Pulmonary artery endothelial cell (primary cell): ENCODE data around the gene YBEY. TPM values are rescaled to one million over a fixed set of nuclear protein-coding genes. Genes with fewer than 3 reads are reported as not detected.

Experiments
- DNase-seq: peaks from one replicate; pipeline ENCODE4 v3.0.0-alpha.2; 2011; ENCODE audit warnings: low read depth, low spot score
- total RNA-seq: library from RNA; depleted of rRNA; stranded (reverse); fragments of >200 nt; gene quantifications from 2 replicates; pipeline ENCODE4 v1.2.3, GENCODE V29; 2014

The YBEY gene
- total RNA-seq, 1 donor from 2014 or later = 8.3 TPM

DNA sequence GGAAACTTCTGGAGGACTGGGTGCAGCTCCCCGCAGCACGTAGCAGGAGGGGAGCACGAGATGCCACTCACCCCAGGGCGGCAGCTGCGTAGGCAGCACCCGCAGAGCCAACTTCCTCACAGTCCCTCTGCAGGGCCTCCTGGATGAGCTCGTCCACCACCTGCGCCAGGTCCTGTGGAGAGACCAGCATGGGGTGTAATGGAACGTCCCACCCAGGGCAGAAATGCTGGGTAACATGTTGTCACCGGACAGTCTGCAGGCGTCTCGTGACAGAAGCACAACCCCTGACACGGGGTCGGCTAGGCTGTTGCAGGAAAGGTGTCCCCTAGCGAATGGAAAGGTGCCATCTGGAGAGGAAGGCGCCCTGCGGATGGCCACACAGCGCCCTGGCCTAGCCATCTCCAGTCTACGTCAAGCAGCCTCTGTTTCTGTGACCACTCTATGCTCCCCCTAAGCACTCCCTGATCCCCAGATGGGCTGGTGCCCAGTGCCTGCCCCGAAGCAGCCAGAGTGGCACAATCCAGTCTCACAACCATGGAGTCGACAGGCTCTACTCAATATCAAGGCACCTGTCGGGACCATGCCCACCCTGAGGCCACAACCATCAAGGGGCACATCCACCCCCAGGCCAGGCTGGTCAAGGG, 22.0 kb upstream of the YBEY start:
- no peak for DNase-seq

DNA sequence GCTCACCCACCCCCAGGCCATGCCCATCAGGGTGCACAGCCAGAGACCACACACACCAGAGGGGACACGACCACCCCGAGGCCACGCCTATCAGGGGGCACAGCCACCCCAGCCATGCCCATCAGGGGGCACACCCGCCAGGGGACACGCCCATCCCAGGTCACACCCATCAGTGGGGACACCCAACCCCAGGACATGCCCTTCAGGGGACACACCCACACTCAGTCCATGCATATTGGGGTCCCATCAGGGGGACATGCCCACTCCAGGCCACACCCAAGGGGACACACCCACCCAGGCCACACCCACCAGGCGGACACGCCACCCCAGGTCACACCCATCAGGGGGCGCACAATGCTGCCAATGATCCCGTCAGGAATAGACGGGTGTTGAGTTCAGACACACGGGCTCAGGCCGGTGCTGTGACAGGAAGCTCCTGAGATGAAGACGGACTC, 21.4 kb upstream of the YBEY start:
- no peak for DNase-seq

DNA sequence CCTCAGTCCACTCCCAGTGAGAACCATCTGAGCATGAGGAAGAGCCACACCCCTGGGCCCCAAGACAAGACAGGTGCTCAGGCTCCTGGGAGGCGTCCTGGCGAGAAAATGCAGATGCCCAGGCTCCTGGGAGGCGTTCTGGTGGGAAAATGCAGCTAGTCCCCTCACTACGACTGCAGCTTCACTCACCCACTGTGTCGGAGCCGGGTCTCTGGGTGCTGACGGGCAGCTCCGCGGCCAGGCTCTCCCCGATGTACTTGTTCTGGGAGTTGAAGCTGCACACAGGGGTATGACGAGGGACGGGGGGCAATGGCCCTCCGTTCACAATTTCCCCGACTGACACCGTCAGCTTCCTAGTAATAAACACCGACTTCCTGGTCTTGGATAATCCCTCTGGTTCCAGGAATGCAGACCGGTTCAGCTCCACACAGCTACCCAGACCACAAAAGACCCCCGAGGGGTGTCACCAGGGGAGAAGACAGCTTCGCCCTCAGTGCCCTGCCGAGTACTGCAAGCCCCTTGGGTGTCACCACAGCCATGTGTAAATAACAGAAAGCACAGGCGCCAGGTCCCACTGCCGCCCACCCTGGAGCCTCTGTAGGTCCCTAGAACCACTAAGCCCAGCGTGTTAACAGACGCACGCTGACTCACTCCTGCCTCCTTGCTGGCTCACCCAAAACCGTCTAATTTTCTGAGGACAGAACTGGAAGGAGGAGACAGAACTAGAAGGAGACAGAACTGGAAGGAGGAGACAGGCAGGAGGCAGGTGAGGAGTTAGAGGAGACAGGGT, 20.2 kb upstream of the YBEY start:
- DNase-seq = no peak

DNA sequence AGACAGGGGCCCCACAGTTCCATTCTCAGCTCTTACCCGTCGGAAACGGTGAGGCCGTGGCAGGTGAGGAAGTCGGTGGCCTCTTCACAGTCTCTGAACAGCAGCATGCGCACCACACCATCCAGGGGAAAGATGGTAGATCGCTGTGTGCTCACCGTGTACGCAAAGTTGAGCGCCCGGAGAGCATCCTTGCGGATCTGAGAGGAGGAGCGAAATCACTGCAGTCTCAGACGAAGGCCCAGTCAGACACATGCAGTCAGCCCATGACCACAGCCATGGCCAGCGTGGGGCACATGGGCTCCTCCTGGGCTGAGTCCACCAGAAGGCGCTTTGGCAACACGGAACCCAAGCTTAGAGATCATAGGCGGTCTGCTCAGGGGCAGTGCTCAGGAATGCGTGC, 19.2 kb upstream of the YBEY start:
- DNase-seq = no peak

DNA sequence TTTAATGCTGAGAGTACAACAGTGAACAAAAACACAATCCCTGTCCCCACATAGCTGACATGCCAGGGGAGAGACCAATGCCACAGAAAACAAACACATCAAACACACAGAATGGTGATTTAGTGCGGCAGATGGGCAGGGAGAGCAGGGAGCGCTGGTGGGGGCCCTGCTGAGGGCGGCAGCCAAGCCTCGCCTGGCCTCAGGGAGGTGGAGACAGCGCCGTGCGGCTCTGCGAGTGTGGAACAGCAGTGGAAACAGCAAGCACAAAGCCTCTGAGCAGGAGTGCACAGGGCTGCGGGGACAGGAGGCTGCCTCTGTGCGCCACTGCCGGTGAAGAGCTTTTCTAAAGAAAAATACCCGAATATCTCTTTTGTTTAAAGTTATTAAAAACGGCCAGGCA, 17.8 kb upstream of the YBEY start:
- DNase-seq = no peak

DNA sequence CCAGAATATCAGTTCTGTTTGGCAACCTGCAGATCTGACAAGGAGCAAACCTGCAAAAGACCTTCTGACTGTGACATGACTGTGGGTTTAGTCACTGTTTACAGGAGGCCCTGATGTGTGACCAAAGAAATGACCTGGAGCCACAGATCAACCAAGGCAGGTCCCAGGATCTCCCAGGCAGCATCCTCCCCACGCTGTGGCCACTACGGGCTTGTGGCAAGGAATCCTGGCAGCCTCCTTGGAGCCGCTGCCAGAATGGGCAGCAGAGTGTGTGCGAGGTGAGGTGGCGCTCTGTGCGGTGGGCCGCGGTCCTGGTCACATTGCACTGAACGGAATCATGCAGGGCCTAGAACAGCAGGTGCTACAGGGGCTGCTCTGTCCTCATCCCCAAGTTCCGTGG, 16.7 kb upstream of the YBEY start:
- no peak for DNase-seq

DNA sequence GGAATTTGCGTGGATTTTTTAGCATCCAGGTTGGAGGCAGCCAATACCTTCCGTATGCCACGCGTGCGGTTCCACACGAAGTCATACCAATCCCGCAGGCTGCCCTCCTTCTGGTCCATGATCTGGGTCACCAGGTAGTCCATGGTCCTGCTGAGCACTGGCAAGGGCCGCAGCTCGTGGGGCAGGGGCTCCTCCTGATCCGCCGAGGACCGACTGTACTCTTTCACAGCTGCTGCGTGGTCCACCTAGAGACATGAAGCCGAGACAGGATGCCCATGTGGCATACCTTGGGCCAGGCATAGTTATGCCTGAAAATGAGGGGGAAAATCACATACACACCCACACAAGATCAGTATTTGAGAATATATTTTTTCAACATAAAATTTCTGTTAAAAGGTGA, 12.8 kb upstream of the YBEY start:
- no peak for DNase-seq

DNA sequence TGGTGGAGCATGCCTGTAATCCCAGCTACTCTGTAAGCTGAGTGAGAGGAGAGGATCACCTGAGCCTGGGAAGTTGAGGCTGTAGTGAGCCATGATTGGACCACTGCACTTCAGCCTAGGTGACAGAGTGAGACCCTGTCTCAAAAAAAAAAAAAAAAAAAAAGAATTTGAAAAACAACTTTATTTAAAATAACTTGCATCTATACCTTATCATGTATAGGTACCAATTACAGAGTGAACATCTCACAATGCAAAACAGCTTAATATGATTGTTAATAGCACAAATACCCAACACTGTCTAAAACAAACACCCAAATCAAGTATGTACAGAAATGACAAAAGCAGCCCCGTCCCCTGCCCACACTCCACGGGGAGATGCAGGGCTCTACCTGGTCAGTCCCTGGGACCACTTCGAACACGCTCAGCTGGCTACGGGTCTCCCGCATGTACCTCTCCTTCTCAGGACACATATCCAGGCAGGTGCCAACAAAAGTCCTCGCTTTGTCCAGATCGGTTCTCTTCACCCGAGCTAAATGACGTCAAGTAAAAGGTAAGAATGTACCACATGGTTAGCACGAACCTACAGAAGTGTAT, 11.2 kb upstream of the YBEY start:
- DNase-seq = no peak

DNA sequence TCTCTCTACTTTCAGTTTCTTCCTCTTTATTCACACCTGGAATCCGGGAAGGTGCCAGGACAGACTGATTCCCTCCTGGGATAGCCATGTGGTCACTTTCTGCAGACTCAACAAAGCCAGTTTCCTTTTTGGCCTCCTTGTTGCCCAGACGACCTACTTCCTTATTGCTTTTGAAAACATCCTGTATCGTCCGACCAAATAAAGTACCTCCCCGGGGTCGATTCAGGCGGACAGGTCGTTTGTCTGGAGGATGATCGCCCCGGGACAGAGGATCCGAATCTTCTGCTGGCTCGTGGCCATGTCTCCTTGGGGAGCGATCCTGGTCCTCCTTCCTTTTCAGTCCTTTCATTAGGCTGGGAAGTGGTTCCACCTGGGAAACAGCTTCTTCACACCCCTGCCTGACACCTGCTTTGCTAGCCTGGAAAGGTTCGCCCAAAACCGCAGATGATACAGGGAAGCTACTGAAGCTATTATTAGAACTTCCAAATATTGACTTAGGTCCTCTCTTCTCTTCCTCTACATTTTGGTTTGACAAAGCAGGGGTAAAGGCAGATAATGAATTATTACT, 2.0 kb upstream of the YBEY start:
- DNase-seq = no peak

DNA sequence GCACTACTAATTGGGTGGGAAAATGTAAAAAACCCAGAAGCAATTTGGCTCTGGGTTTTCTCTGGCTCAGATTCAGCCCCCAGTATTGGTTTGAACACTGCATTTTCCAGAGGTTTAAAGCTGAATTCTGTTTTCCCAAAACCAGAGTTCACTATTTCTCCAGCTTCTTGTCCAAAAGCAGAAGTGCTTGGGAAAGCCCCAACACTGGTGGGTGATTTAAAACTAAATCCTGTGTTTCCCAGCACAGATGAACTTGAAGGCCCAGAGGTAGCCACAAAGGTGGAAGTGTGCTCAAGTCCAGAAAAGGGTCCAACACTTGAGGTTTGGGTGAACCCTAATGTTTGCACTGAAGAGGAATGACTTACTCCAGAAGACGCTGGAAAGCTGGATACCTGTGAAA, 1.4 kb upstream of the YBEY start:
- no peak for DNase-seq

DNA sequence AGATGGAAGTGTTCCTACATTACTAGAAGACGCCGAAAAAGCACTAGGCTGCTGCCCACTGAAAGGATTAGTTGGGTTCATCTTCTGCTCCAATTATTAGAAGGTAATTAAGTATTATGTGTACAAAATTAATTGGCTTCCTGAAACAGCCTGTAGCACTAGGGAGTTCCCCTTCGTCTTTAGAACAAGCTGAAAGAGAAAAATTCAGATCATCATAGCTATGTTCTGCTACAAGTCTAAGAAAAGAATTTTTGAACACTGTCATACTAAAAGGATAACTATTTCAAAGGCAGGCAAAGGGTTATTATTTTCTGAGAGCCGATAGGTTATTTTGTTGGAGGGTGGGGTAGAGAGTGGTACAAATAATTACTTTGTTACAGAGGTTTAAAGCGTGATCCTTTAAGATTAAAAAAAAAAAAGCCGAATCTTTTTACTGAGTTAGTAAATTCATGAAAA, 908 bp upstream of the YBEY start, which contains the start of gene MCM3AP:
Gene MCM3AP, minus strand, starts transcription at position 406 of the 456 bp plus-strand sequence. Its CDS starts 325 bp downstream, at position 81.
- DNase-seq = no peak

DNA sequence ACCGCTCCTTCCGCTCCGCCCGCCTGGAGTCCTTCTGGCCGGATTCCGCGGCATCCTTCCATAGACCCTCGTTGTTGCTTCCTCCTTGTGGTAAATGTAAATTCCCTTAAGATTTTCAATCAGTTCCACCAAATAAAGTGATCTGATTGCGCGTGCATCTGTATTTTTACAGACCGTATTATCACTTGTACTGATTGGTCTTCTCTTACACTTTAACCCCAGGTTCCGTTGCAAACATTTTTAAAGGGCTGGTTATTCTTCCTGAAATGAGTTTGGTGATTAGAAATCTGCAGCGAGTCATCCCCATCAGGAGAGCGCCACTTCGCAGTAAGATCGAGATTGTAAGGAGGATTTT, 483 bp downstream of the YBEY start:
- no peak for DNase-seq

DNA sequence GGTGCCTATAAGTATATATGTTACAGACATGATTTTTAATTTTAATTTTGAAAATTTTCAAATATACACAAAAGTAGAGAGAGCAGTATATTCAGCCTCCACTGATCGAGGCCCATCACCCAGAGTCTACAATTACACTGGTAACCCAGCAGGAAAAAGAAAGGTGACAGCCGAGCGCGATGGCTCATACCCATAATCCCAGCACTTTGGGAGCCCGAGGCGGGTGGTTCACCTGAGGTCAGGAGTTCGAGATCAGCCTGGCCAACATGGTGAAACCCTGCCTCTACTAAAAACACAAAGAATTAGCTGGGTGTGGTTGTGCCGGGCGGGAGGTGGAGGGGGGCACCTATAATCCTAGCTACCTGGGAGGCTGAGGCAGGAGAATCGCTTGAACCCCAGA, 1.4 kb downstream of the YBEY start:
- DNase-seq = no peak

DNA sequence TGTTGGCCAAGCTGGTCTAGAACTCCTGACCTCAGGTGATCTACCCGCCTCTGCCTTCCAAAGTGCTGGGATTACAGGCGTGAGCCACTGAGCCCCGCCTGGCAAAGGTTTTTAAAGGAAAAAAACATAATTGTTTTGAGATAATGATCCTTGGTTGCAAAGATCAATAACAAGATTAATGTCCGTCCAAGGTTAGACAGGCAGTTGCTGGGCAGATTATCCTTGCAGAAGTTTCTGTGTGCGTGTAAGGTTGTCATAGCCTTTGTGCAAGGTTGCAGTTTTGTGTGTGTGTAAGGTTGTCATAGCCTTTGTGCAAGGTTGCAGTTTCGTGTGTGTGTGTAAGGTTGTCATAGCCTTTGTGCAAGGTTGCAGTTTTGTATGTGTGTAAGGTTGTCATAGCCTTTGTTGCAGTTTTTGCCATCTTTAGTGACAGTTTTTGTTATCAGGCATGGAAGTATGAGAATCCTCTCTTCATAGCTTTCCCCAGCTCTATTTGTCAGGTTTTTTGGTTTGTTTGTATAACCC, 3.6 kb downstream of the YBEY start:
- no peak for DNase-seq

DNA sequence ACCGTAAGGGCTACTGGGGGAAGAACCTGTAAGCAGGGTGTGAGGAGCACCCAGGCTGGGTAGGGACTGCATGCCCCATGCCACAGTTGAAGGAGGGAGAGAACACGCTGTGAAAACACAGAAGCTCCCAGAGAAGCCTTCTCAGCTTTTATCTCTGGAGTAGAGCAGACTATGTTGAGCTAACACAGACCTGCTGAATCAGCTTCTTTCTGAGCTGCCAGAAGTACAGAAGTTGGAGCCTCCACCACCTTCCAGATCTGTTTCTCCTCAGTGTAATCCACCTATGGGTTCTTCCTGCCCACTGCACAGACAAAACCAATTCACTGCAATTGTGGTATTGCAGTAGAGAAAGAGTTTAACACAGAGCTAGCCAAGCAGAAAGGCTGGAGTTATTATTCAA, 5.4 kb downstream of the YBEY start:
- no peak for DNase-seq

DNA sequence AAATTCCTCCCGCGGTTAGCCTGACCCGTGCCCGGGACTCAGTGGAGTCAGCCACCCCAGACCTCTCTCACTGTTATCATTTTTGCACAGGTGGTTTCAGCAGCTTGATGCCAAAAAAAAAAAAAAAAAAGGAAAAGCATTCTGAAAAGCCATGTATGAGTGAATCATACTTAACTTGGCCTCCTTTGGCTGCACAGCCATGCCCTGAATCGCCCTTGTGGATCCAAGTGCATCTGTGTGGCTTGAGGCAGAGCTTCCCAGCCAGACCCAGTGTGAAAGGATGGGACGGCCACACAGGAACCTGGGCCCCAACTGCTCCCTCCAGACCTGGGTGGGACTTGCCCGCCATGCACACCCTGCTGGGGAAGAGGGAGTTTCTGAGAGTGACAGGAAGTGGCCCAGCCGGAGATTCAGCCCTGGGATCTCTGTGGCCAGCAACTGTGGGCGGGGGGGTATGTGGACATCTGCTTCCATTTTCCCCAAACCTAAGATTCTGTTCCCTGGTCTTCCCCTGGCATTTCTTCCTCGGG, 8.6 kb downstream of the YBEY start:
- DNase-seq = no peak

DNA sequence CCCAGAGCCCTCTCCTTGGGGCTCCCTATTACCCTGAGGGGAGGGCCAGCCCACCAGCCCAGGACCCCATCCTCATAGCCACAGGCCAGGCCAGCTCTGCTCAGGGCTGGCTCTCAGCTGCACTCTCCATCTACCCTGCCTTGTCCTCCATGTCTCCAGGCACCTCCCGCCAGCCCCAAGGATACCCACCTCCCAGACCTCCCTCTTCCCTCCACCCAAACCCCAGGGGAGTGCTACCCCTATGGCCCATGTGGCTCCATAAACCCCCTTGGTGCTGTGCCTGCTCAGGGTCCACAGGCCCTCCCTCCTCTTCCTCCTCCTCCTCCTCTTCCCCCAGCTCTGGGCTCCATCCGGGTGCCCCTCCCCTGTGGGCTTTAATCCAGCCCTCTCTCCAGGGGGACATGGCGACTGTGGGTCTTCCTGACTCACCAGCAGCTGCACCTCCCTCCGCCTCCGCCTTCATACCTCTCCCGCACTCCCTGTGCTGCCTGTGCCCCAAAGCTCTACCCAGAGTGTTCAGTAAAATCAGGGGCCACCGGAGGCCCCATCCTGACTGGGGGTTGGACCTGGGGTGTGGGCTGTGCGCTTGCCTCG, 9.1 kb downstream of the YBEY start:
- no peak for DNase-seq

DNA sequence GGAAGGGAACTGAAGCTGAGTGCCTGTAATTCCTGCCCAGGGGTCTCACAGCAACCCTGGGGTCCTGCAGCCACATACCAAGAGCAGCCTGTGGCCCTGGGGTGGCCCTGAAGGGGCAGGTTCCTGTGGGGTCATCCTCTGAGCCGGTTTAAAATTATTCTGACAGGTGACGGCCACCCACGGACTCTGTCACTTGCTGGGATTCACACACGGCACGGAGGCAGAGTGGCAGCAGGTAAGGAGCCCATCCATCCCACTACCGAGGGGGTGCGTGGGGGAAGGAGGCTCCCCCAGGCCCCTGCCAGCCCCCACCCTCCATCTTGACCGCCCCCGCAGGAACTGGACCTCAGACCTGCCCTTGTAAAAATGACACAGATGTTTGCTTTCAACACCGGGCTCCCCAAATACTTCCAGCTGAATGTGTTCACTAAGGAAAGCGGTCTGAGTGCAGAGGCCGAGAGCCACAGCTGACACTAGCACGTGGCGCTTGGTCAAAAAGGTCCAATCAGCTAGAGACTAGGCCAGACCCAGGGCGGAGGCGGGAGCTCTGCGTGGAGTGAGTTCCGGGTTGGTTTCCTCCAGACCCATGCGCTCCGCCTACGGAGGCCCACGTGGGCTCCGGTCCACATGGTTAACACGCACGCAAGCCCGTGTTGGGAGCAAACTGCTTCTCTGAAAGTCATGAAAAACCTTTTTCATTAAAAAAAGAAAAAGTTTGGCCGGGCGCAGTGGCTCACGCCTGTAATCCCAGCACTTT, 10.0 kb downstream of the YBEY start:
- no peak for DNase-seq

DNA sequence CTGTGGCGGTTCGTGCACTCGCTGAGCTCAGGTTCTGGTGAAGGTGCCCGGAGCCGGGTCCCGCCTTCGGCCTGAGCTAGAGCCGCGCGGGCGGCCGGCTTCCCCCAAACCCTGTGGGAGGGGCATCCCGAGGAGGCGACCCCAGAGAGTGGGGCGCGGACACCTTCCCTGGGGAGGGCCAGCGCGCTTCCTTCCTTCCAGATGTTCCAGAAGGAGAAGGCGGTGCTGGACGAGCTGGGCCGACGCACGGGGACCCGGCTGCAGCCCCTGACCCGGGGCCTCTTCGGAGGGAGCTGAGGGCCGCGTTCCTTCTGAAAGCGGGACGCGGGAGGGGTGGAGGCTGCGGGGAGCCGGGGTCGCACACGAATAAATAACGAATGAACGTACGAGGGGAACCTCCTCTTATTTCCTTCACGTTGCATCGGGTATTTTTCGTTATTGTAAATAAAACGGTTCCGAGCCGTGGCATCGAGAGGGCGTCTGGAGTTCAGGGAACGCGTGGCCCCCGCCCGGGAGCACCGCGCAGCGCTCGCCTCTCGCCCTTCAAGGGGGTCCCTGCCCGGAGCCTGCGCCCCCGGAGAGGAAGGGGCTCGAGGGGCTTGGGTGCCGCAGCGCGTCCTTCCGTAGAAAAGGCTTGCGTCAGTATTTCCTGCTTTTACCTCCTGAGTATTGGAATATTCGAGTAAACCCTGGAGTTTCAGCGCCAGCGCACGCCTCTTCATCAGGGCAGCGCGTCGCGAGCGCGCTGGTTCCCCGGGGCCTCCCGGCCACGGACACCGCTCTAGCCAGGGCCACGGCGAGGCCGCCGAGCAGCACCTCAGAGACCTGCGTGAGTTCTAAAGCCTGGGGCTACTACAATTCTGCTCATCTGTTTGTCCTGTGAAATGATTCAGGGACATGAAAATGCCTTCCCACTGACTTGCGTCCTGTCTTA, 11.5 kb downstream of the YBEY start:
- no peak for DNase-seq

DNA sequence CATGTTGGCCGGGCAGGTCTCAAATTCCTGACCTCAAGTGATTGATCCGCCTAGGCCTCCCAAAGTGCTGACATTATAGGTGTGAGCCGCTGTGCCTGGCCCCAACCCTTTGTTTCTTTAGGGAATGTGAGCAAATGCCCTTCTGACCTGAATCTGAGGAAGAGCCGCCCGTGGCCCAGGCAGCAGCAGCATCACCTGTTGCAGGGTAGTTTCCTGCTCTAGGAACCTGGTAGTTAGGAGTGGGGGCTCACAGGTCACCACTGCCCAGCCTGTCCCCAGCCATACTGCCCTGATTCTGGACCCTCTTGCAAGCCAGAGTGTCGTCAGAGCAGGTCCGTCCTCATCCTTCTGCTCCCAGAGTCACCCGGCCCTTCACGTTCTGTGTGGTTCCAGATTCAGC, 13.0 kb downstream of the YBEY start:
- no peak for DNase-seq
